HepG2 (cell line): ENCODE results near the gene NCLN. TPM values are rescaled to one million over a fixed set of nuclear protein-coding genes. Genes with fewer than 3 reads are reported as not detected.
A peak's percentile ranks its signal among the peaks of the same experiment; 100 is the strongest.

Source experiments
- ADNP ChIP-seq: sonication (generic); formaldehyde crosslinking; IDR thresholded peaks from 2 replicates; pipeline ENCODE4 v1.4.0; 2020; ENCODE audit warnings: missing genetic modification reagents
- EHMT2 ChIP-seq: fragments of 200-600 bp; sonication (generic); IDR thresholded peaks from 2 replicates; pipeline ENCODE4 v1.7.0; 2017; ENCODE audit warnings: antibody characterized with exemption, low read depth, low read length, borderline replicate concordance
- GATA4 ChIP-seq: sonication (generic); IDR thresholded peaks from 2 replicates; pipeline ENCODE4 v1.6.1; 2016; ENCODE audit warnings: antibody characterized with exemption, low read depth, borderline replicate concordance
- MBD4 ChIP-seq: IDR thresholded peaks from 2 replicates; pipeline ENCODE4 v1.6.1; 2012; ENCODE audit warnings: low read length, inconsistent platforms, borderline replicate concordance
- MED1 ChIP-seq: sonication (generic); formaldehyde crosslinking; IDR thresholded peaks from 2 replicates; pipeline ENCODE4 v1.4.0; 2020; ENCODE audit warnings: missing genetic modification reagents
- MED13 ChIP-seq: sonication (generic); formaldehyde crosslinking; IDR thresholded peaks from 2 replicates; pipeline ENCODE4 v1.5.0; 2020; ENCODE audit warnings: missing genetic modification reagents
- SRSF4 ChIP-seq: fragments of 200-400 bp; formaldehyde crosslinking; IDR thresholded peaks from one replicate; pipeline ENCODE4 v1.6.1; 2018; ENCODE audit warnings: mild to moderate bottlenecking, low read depth, low read length, moderate library complexity; ENCODE audit not compliant: poor library complexity, severe bottlenecking
- STAG1 ChIP-seq: sonication (generic); formaldehyde crosslinking; IDR thresholded peaks from 2 replicates; pipeline ENCODE4 v1.4.0; 2020; ENCODE audit warnings: missing genetic modification reagents
- ZNF232 ChIP-seq: sonication (generic); formaldehyde crosslinking; IDR thresholded peaks from 2 replicates; pipeline ENCODE4 v1.4.0; 2020; ENCODE audit warnings: missing genetic modification reagents, borderline replicate concordance
- ZNF263 ChIP-seq: sonication (generic); formaldehyde crosslinking; IDR thresholded peaks from 2 replicates; pipeline ENCODE4 v1.4.0; 2020; ENCODE audit warnings: missing genetic modification reagents
- ZNF431 ChIP-seq: sonication (generic); formaldehyde crosslinking; IDR thresholded peaks from 2 replicates; pipeline ENCODE4 v1.9.0; 2022; ENCODE audit warnings: missing genetic modification reagents, low read depth, mild to moderate bottlenecking, borderline replicate concordance
- ZNF883 ChIP-seq: sonication (generic); formaldehyde crosslinking; IDR thresholded peaks from 2 replicates; pipeline ENCODE4 v1.5.1; 2020; ENCODE audit warnings: mild to moderate bottlenecking, missing genetic modification reagents; ENCODE audit errors: not compliant biosample characterization
- polyA plus RNA-seq, 8 experiments: library from polyadenylated mRNA; depleted of rRNA in 3 of 8; stranded (reverse) in 7 of 8; unstranded in 1 of 8; fragments of >200 nt; fragmentation: Illumina TruSeq in 4 of 8; extraction: Trizol in 4 of 8; gene quantifications; 2 replicates each; pipeline versions ENCODE4 v1.2.1 to v1.2.3, GENCODE V29; 2011 to 2016; ENCODE audit warnings: low read depth in 4 of 8, missing spikeins in 1 of 8, mixed read lengths in 1 of 8; ENCODE audit not compliant: insufficient read depth in 1 of 8
- total RNA-seq, 5 experiments: library from RNA; depleted of rRNA; stranded (reverse); fragments of >200 nt; fragmentation: Illumina TruSeq; extraction: Trizol; gene quantifications; 2 replicates each; pipeline ENCODE4 v1.2.3, GENCODE V29; 2016; ENCODE audit warnings: low read depth in 1 of 5
- TF ChIP-seq, protein P1 (sequence below): sonication (generic); formaldehyde crosslinking; IDR thresholded peaks from 2 replicates; pipeline ENCODE4 v1.8.1; 2023; ENCODE audit warnings: mild to moderate bottlenecking, missing genetic modification reagents
- TF ChIP-seq, protein P2 (sequence below): sonication (generic); formaldehyde crosslinking; IDR thresholded peaks from 2 replicates; pipeline ENCODE4 v1.5.0; 2020; ENCODE audit warnings: missing genetic modification reagents
- TF ChIP-seq, protein P3 (sequence below): IDR thresholded peaks from 2 replicates; pipeline ENCODE4 v1.6.1; 2016; ENCODE audit warnings: low read depth, borderline replicate concordance
- TF ChIP-seq, protein P4 (sequence below): sonication (generic); formaldehyde crosslinking; IDR thresholded peaks from 2 replicates; pipeline ENCODE4 v1.8.0; 2022; ENCODE audit warnings: missing genetic modification reagents, mild to moderate bottlenecking, inconsistent platforms, borderline replicate concordance
- TF ChIP-seq, protein P5 (sequence below): sonication (generic); formaldehyde crosslinking; IDR thresholded peaks from 2 replicates; pipeline ENCODE4 v1.5.1; 2020; ENCODE audit warnings: mild to moderate bottlenecking, missing genetic modification reagents, borderline replicate concordance
- TF ChIP-seq, protein P6 (sequence below): sonication (generic); formaldehyde crosslinking; IDR thresholded peaks from 2 replicates; pipeline ENCODE4 v1.5.0; 2020; ENCODE audit warnings: missing genetic modification reagents

NCLN gene
- total and polyA plus RNA-seq, 2 of the 13 experiments (the other 11 are each of a cell fraction or from before 2014, with no cell fraction given): 42.6 to 56.0 TPM

DNA sequence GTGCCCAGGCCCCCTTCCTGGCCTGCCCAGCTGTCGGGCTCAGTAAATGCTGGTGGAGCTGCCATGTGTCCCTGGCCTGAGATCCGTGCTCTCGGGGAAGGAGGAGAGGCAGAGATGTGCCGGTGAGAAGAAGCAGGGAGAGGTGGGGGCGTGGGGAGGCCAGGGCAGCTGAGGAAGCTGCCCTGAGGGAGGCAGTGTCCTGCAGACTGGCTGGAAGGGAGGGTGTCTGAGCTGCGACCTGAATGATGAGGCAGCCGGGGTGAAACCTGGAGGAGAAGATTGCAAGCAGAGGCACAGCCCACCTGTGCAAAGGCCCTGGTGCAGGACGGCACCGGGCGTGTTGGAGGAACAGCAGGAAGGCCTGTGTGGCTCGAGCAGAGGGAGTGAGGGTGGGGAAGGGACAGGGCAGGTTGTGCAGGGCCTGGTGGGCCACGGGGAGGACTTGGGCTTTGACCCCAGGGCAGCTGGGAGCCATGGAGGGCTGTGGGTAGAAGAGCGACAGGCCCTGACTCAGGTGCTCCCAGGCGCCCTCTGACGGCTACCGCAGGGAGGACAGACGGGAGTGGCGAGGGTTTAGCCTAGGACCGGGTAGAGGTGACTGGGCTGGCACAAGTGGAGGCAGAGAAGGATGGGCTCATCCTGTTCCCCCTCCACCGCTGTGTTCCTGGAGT lies 24.8 kb downstream of the NCLN start (continued):
- TF ChIP-seq, protein P1, sequence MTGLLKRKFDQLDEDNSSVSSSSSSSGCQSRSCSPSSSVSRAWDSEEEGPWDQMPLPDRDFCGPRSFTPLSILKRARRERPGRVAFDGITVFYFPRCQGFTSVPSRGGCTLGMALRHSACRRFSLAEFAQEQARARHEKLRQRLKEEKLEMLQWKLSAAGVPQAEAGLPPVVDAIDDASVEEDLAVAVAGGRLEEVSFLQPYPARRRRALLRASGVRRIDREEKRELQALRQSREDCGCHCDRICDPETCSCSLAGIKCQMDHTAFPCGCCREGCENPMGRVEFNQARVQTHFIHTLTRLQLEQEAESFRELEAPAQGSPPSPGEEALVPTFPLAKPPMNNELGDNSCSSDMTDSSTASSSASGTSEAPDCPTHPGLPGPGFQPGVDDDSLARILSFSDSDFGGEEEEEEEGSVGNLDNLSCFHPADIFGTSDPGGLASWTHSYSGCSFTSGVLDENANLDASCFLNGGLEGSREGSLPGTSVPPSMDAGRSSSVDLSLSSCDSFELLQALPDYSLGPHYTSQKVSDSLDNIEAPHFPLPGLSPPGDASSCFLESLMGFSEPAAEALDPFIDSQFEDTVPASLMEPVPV (CRISPR knock-in tag): no peak
- TF ChIP-seq EHMT2: no peak
- no peak for TF ChIP-seq GATA4
- no peak for TF ChIP-seq MBD4
- TF ChIP-seq, protein P2, sequence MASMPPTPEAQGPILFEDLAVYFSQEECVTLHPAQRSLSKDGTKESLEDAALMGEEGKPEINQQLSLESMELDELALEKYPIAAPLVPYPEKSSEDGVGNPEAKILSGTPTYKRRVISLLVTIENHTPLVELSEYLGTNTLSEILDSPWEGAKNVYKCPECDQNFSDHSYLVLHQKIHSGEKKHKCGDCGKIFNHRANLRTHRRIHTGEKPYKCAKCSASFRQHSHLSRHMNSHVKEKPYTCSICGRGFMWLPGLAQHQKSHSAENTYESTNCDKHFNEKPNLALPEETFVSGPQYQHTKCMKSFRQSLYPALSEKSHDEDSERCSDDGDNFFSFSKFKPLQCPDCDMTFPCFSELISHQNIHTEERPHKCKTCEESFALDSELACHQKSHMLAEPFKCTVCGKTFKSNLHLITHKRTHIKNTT (CRISPR knock-in tag): no peak
- TF ChIP-seq, protein P3, sequence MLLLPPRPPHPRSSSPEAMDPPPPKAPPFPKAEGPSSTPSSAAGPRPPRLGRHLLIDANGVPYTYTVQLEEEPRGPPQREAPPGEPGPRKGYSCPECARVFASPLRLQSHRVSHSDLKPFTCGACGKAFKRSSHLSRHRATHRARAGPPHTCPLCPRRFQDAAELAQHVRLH (CRISPR knock-in tag): no peak
- TF ChIP-seq, protein P4, sequence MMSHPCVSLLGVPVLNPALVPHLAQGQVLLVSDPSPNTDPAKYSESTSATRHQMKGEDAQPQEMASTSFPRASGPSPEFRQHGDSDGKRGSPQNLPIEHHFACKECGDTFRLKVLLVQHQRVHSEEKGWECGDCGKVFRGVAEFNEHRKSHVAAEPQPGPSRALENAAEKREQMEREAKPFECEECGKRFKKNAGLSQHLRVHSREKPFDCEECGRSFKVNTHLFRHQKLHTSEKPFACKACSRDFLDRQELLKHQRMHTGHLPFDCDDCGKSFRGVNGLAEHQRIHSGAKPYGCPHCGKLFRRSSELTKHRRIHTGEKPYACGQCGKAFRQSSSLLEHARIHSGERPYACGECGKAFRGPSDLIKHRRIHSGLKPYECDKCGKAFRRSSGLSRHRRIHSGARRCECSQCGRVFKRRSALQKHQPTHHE (CRISPR knock-in tag): no peak
- peak; percentile 23; the same call in 1 of the 2 replicates for TF ChIP-seq MED13 (CRISPR knock-in tag)
- peak; percentile 39; the same call in 1 of the 2 replicates for TF ChIP-seq ZNF263
- no peak for TF ChIP-seq ZNF232 (CRISPR knock-in tag)
- TF ChIP-seq, protein P5, sequence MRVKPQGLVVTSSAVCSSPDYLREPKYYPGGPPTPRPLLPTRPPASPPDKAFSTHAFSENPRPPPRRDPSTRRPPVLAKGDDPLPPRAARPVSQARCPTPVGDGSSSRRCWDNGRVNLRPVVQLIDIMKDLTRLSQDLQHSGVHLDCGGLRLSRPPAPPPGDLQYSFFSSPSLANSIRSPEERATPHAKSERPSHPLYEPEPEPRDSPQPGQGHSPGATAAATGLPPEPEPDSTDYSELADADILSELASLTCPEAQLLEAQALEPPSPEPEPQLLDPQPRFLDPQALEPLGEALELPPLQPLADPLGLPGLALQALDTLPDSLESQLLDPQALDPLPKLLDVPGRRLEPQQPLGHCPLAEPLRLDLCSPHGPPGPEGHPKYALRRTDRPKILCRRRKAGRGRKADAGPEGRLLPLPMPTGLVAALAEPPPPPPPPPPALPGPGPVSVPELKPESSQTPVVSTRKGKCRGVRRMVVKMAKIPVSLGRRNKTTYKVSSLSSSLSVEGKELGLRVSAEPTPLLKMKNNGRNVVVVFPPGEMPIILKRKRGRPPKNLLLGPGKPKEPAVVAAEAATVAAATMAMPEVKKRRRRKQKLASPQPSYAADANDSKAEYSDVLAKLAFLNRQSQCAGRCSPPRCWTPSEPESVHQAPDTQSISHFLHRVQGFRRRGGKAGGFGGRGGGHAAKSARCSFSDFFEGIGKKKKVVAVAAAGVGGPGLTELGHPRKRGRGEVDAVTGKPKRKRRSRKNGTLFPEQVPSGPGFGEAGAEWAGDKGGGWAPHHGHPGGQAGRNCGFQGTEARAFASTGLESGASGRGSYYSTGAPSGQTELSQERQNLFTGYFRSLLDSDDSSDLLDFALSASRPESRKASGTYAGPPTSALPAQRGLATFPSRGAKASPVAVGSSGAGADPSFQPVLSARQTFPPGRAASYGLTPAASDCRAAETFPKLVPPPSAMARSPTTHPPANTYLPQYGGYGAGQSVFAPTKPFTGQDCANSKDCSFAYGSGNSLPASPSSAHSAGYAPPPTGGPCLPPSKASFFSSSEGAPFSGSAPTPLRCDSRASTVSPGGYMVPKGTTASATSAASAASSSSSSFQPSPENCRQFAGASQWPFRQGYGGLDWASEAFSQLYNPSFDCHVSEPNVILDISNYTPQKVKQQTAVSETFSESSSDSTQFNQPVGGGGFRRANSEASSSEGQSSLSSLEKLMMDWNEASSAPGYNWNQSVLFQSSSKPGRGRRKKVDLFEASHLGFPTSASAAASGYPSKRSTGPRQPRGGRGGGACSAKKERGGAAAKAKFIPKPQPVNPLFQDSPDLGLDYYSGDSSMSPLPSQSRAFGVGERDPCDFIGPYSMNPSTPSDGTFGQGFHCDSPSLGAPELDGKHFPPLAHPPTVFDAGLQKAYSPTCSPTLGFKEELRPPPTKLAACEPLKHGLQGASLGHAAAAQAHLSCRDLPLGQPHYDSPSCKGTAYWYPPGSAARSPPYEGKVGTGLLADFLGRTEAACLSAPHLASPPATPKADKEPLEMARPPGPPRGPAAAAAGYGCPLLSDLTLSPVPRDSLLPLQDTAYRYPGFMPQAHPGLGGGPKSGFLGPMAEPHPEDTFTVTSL (CRISPR knock-in tag): no peak
- peak; percentile 93 for TF ChIP-seq ADNP (CRISPR knock-in tag)
- peak; percentile 20 for TF ChIP-seq ZNF883
- no peak for TF ChIP-seq MED1 (CRISPR knock-in tag)
- no peak for TF ChIP-seq SRSF4
- TF ChIP-seq ZNF431: no peak
- TF ChIP-seq, protein P6, sequence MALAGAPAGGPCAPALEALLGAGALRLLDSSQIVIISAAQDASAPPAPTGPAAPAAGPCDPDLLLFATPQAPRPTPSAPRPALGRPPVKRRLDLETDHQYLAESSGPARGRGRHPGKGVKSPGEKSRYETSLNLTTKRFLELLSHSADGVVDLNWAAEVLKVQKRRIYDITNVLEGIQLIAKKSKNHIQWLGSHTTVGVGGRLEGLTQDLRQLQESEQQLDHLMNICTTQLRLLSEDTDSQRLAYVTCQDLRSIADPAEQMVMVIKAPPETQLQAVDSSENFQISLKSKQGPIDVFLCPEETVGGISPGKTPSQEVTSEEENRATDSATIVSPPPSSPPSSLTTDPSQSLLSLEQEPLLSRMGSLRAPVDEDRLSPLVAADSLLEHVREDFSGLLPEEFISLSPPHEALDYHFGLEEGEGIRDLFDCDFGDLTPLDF (CRISPR knock-in tag): no peak
- peak; percentile 34 for TF ChIP-seq STAG1 (CRISPR knock-in tag)
